ENCODE measurements around the gene RBM27. TPM values are rescaled to one million over a fixed set of nuclear protein-coding genes. Genes with fewer than 3 reads are reported as not detected.

Gene RBM27
- polyA plus RNA-seq, 4 donors: 25.2 to 34.4 (median 29.7) TPM

Other genes with a start within 250 kb of the RBM27 start
- gene PLAC8L1, start 98.0 kb upstream of the RBM27 start, polyA plus RNA-seq (ENCODE audit: insufficient read length in 4 of 4): 1 to 10 TPM in 2 of 4 donors, under 1 TPM in 2; 0.62 to 2.6 (median 0.87) TPM
- gene LARS1, start 21.0 kb upstream of the RBM27 start, polyA plus RNA-seq (ENCODE audit: insufficient read length in 4 of 4): 100 to 1,000 TPM; 106 to 142 (median 136) TPM
- under 1 TPM; 0.07 to 0.17 (median 0.10) TPM for gene POU4F3, start 135.2 kb downstream of the RBM27 start, polyA plus RNA-seq (ENCODE audit: insufficient read length in 4 of 4)
- 100 to 1,000 TPM in 3 of 4 donors, 10 to 100 TPM in 1; 88.7 to 148 (median 128) TPM for gene TCERG1, start 243.7 kb downstream of the RBM27 start, polyA plus RNA-seq (ENCODE audit: insufficient read length in 4 of 4)

All from left renal pelvis (tissue), 4 donors.